HEK293T (cell line): ENCODE data around the gene KLHL29.

Experiments
- FOXM1 ChIP-seq: fragments of 450-650 bp; IDR thresholded peaks from 2 replicates; pipeline ENCODE4 v1.6.1; 2017; ENCODE audit warnings: mild to moderate bottlenecking, borderline replicate concordance
- SP1 ChIP-seq: fragments of 450-650 bp; IDR thresholded peaks from 2 replicates; pipeline ENCODE4 v1.6.1; 2017

GRCh38 chr2:23677836-23678235 lies 292.9 kb downstream of the KLHL29 start:
- no peak for TF ChIP-seq SP1
- no peak for TF ChIP-seq FOXM1
